Epithelial cell of prostate (primary cell): ENCODE results near the gene MAP3K5.
"Not testable (repeated sequence)": the region's sequence is repeated elsewhere in the genome, so short reads cannot be mapped to it uniquely, and the experiment has no call there.

Experiments used
- DNase-seq: peaks from one replicate; pipeline ENCODE4 v3.0.0-alpha.2; 2011; ENCODE audit warnings: low read depth, low spot score
- H3K27ac ChIP-seq: fragments of 450-650 bp; 2 replicates; pipeline ENCODE4 v1.5.1; 2017; ENCODE audit warnings: mild to moderate bottlenecking

Gene MAP3K5

GRCh38 chr6:136594671-136595070 lies 197.6 kb downstream of the MAP3K5 start:
- peak overlapping the region; percentile 82 for H3K27ac ChIP-seq
- DNase-seq = no peak

DNA sequence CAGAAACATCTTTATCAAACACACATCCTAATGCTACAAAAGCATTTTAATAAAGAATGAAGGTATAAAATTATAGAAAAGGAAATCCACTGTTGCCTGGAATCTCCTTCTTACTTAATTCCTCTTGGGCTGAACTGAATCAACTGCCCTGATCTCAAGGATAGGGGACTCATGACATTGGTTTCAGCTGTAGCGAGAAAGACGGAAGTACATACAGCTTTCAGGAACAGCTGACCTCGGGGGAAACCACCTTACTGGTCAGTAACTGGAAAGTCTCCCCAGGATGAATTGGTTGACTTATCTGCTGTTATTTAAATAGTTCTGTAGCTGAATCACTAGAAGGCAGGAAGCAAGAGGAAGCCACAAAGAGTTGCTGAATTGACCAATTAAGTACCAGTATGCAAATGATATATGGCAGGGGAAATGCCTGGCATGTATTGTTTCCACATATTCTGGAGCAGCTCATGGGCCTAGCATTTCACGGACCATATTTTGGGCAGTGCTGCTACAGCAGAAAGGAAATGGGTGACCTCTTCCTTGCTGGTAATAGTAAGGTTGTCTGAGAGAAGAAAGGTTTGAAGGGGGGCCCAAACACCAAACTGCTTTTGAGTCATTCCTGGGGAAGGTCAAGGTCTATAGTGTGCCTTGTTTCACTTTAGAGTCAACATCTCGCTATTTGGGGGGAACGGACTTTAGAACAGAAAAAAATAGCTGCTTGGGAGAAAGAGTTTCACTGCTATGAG lies 198.4 kb downstream of the MAP3K5 start:
- peak overlapping the region; percentile 82 for H3K27ac ChIP-seq
- peak; percentile 95 for DNase-seq

GRCh38 chr6:136592930-136593673 lies 199.2 kb downstream of the MAP3K5 start:
- no peak for DNase-seq
- H3K27ac ChIP-seq = peak overlapping the region; percentile 82

DNA sequence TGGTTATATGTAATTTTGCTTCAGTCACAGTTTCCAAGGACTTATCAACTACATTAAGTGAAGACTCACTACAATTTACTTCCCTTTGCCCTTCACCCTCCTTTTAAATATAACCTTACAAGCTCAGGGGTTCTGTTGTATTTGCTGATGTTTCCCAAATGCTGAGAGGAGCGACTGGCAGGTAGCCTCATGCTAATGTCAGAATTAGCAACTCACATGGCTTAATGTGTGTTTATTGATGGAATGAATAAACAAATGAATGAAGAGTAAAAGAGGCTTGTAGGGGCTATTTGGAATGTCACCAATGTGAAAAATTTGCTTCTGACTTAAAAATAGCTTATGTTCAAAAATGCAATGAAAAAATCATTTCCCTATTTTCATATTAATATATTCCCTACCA lies 200.7 kb downstream of the MAP3K5 start:
- H3K27ac ChIP-seq = no peak overlapping the region
- no peak for DNase-seq

- not testable (repeated sequence) for DNase-seq, H3K27ac ChIP-seq
Measured at GRCh38 chr6:136590846-136591245, 201.4 kb downstream of the MAP3K5 start.

GRCh38 chr6:136587527-136587926 lies 204.8 kb downstream of the MAP3K5 start:
- DNase-seq = no peak
- no peak overlapping the region for H3K27ac ChIP-seq

- no peak for DNase-seq
Measured at GRCh38 chr6:136586295-136586694, 206.0 kb downstream of the MAP3K5 start.

GRCh38 chr6:136585523-136585922 lies 206.8 kb downstream of the MAP3K5 start:
- not testable (repeated sequence) for DNase-seq
- peak overlapping the region; percentile 33 for H3K27ac ChIP-seq

More at GRCh38 chr6:136586295-136586694, 206.0 kb downstream of the MAP3K5 start:
- H3K27ac ChIP-seq = peak overlapping the region; percentile 33

GRCh38 chr6:136584290-136584689 lies 208.0 kb downstream of the MAP3K5 start:
- H3K27ac ChIP-seq, DNase-seq: not testable (repeated sequence)

- H3K27ac ChIP-seq = peak overlapping the region; percentile 4
Measured at GRCh38 chr6:136582711-136583471, 209.4 kb downstream of the MAP3K5 start.

GRCh38 chr6:136579800-136580199 lies 212.5 kb downstream of the MAP3K5 start:
- DNase-seq = no peak
- H3K27ac ChIP-seq = no peak overlapping the region

More at GRCh38 chr6:136582711-136583471, 209.4 kb downstream of the MAP3K5 start:
- DNase-seq = no peak

DNA sequence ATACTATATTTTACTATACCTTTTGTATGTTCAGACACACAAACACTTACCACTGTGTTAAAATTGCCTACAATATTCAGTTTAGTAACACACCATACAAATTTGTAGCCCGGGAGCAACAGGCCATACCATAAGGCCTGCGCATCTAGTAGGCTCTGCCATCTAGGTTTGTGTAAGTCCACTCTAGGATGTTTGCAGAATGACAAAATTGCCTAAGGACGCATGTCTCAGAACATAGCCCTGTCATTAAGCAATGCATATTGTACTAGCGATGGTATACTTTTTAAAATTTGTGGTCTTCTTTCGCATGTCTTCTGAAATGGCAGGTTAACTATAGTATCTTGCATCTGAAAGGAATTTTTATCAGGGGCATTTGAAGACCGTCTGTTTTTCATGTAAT lies 215.5 kb downstream of the MAP3K5 start:
- DNase-seq = no peak
- H3K27ac ChIP-seq = no peak overlapping the region

DNA sequence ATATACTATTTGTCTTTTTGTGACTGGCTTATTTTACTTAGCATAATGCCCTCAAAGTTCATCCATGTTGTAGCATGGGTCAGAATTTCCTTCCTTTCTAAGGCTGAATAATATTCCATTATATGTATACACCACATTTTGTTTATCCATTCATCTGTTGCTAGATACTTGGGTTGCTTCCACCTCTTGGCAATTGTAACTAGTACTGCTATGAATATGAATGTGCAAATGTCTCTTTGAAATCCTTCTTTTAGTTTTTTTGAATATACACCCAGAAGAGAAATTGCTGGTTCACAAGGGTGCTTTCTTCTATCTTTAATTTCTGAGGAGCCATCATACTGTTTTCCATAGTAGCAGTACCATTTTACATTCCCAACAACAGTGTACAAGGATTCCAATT lies 220.8 kb downstream of the MAP3K5 start:
- H3K27ac ChIP-seq = no peak overlapping the region
- no peak for DNase-seq

GRCh38 chr6:136571065-136571464 lies 221.2 kb downstream of the MAP3K5 start:
- no peak overlapping the region for H3K27ac ChIP-seq
- DNase-seq = no peak

DNA sequence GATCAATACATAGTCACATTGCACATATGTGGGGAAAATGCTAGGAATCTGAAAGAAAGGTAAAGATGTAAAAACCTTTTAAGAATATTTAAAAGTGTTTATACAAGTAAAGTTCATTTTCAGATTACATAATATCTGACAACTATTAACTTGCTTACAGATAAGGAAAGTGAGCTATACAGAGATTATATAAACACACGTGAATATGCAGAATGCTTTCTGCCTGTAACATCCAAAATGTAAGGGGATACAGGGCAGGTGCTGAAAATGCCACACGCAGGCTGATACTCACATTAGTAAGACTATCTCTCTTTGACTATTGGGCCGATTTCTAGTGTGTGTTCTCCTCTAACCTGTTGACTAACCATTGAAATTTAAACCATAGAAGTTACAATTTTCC lies 224.1 kb downstream of the MAP3K5 start:
- no peak for DNase-seq
- no peak overlapping the region for H3K27ac ChIP-seq

DNA sequence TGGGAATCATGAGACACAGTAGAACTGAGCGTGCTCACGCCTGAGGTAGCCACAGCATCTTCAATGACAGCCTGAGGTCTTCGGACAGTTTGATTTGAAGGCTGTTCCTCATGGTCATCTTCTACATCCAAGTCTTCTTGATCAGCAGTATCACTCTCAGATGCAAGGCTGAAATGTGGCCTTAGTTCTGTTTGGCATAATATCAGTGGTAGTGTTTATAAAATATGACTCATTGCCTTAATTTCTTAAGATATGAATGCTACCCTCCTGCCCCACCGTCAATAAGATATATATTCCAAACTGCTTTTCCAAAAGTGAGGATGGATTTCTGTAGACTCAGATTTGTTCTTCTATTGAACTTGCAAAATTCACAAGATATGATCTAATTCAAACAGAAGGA lies 224.6 kb downstream of the MAP3K5 start:
- no peak overlapping the region for H3K27ac ChIP-seq
- no peak for DNase-seq

DNA sequence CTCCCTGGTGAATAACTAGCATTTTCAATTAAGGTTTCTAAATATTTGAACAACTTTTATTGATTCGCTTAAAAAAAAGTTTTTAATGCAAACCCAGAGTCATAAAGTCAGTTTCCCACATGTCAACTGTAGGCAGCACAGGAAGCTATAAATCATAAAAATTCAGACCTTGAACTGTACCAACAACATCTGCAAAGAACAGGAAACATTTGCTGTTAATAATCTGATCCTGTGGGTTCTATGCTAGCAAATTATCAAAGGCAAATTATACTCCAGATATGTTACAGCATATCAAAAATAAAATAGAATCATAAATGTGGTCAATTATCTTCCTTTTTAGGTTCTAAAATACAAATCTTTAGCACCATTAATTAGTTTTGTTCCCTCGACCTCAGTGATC lies 225.4 kb downstream of the MAP3K5 start:
- H3K27ac ChIP-seq = no peak overlapping the region

GRCh38 chr6:136566007-136566487 lies 226.2 kb downstream of the MAP3K5 start:
- no peak overlapping the region for H3K27ac ChIP-seq
- DNase-seq = no peak

More for the DNA sequence above, 225.4 kb downstream of the MAP3K5 start:
- DNase-seq = no peak

- no peak for DNase-seq
- H3K27ac ChIP-seq = no peak overlapping the region
Measured at GRCh38 chr6:136564180-136564579, 228.1 kb downstream of the MAP3K5 start.

DNA sequence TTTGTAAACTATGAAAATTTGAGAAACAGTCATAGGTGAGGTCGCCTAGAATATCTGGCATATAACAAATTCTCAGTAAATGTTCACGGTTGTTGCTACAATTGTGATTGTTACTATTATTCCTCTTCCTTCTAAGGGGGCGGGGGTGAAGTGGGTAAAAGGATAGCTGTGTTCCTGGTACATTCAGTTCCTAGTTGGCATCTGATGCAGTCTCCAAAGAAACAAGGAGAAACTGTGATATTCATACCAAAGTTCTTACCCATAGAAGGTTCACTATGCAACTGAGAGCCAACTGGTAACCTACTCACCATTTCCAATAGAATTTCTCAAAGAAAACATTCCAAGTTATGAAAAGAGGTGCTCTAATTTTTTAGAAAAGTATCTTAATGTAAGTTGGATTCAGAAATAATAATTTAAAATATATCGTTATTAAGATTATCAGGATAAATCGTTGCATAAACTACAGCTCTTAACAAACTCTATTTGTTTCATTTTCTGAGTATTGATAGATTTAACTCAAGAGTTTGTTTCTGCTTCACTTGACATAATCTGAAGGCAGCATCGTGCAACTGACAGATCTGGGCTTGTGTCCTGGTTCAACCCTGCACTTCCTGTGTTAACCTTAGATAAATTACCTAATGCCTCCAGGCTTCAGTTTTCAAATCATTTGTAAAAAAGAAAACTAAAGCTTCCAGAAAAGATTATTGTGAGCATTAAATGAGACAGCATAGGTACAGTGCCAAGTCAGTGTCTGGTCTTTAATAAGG lies 228.7 kb downstream of the MAP3K5 start:
- H3K27ac ChIP-seq = no peak overlapping the region
- DNase-seq = no peak
